NCI-H226 (cell line): ENCODE results near the gene TLR10.
A peak's percentile ranks its signal among the peaks of the same experiment; 100 is the strongest.
"Not testable (repeated sequence)": the region's sequence is repeated elsewhere in the genome, so short reads cannot be mapped to it uniquely, and the experiment has no call there.

ENCODE experiments used
- DNase-seq: peaks from one replicate; pipeline ENCODE4 v3.0.0-alpha.2; 2015

Gene TLR10

GRCh38 chr4:38782452-38783108 lies at the start of gene TLR10:
TSS of gene TLR10 (minus strand) at chr4:38782990. CDS start at chr4:38775590, 7,400 bp downstream.
- no peak for DNase-seq

GRCh38 chr4:38832206-38832605 lies 49.4 kb upstream of the TLR10 start:
- no peak for DNase-seq

- DNase-seq = no peak
Measured at GRCh38 chr4:38831653-38832052, 48.9 kb upstream of the TLR10 start.

GRCh38 chr4:38829237-38829636 lies 46.4 kb upstream of the TLR10 start:
- DNase-seq = no peak

- DNase-seq = no peak
Measured at GRCh38 chr4:38823766-38824165, 41.0 kb upstream of the TLR10 start.

GRCh38 chr4:38822748-38823303 lies 40.0 kb upstream of the TLR10 start:
- no peak for DNase-seq

GRCh38 chr4:38821739-38822138 lies 38.9 kb upstream of the TLR10 start:
- peak; percentile 43 for DNase-seq

GRCh38 chr4:38820329-38821061 lies 37.7 kb upstream of the TLR10 start:
- DNase-seq = no peak

- peak; percentile 75 for DNase-seq
Measured at GRCh38 chr4:38819569-38819968, 36.8 kb upstream of the TLR10 start.

GRCh38 chr4:38818441-38818976 lies 35.7 kb upstream of the TLR10 start:
- DNase-seq = no peak

- peak; percentile 15 for DNase-seq
Measured at GRCh38 chr4:38815885-38816782, 33.3 kb upstream of the TLR10 start.

- no peak for DNase-seq
Measured at GRCh38 chr4:38814386-38814785, 31.6 kb upstream of the TLR10 start.

- no peak for DNase-seq
Measured at GRCh38 chr4:38811297-38811696, 28.5 kb upstream of the TLR10 start.

- DNase-seq = not testable (repeated sequence)
Measured at GRCh38 chr4:38807462-38807861, 24.7 kb upstream of the TLR10 start.

- DNase-seq = not testable (repeated sequence)
Measured at GRCh38 chr4:38806251-38806650, 23.5 kb upstream of the TLR10 start.

- DNase-seq = peak; percentile 6
Measured at GRCh38 chr4:38805530-38806145, 22.8 kb upstream of the TLR10 start.

- DNase-seq = peak; percentile 11
Measured at GRCh38 chr4:38804654-38805295, 22.0 kb upstream of the TLR10 start, which contains the start of gene TLR1. TSS of gene TLR1 (minus strand) at chr4:38804791. CDS start at chr4:38798831, 5,960 bp downstream.

GRCh38 chr4:38803833-38804653 lies 21.3 kb upstream of the TLR10 start:
- no peak for DNase-seq

- no peak for DNase-seq
Measured at GRCh38 chr4:38802561-38803355, 20.0 kb upstream of the TLR10 start.

- peak; percentile 52 for DNase-seq
Measured at GRCh38 chr4:38800961-38801450, 18.2 kb upstream of the TLR10 start.
